Upper lobe of right lung (tissue), 1 donor: ENCODE results near the gene MGRN1. TPM values are rescaled to one million over a fixed set of nuclear protein-coding genes. Genes with fewer than 3 reads are reported as not detected.

Source experiments
- ATAC-seq: fragments of 200-7000 bp; cut with Tn5 transposase; one replicate; pipeline ENCODE4 v1.9.1; 2020; ENCODE audit warnings: mild to moderate bottlenecking, moderate library complexity
- DNase-seq: peaks from one replicate; pipeline ENCODE4 v3.0.0-alpha.2; 2020
- H3K27ac ChIP-seq: fragments of 200-600 bp; one replicate; pipeline ENCODE4 v1.8.0; 2022
- H3K27me3 ChIP-seq: fragments of 200-600 bp; one replicate; pipeline ENCODE4 v1.8.0; 2022; ENCODE audit warnings: mild to moderate bottlenecking
- H3K36me3 ChIP-seq: fragments of 200-600 bp; one replicate; pipeline ENCODE4 v1.8.0; 2022
- H3K4me1 ChIP-seq: fragments of 200-600 bp; one replicate; pipeline ENCODE4 v1.8.0; 2022
- H3K4me3 ChIP-seq: fragments of 200-600 bp; one replicate; pipeline ENCODE4 v1.8.0; 2022; ENCODE audit warnings: mild to moderate bottlenecking
- H3K9me3 ChIP-seq: fragments of 200-600 bp; one replicate; pipeline ENCODE4 v1.8.0; 2022
- CTCF ChIP-seq: fragments of 200-600 bp; IDR thresholded peaks from one replicate; pipeline ENCODE4 v1.8.0; 2022; ENCODE audit warnings: antibody characterized with exemption
- intact Hi-C: fragments of 100-400 bp; cut with DNase I; formaldehyde crosslinking; loops from one replicate; pipeline ENCODE4 v1.11.0; 2022
- total RNA-seq: library from RNA; stranded (reverse); fragmentation: NEBNext Ultra II Directional; extraction: Animal tissue kit (Norgen Biotek cat#: 25700); gene quantifications from one replicate; pipeline ENCODE4 v1.2.1, GENCODE V29; 2021
- donor health status: DM: no; HTN: yes; CAD: no; lungs with severe emphysema.

The MGRN1 gene
- total RNA-seq, 1 donor from 2014 or later = 81.3 TPM

GRCh38 chr16:4681471-4682083 lies 57.0 kb downstream of the MGRN1 start:
- no peak overlapping the region for H3K4me3 ChIP-seq
- H3K27ac ChIP-seq = peak overlapping the region; percentile 87
- ATAC-seq = no peak
- no peaks in the 10 kb centered on the region for H3K27me3 ChIP-seq
- intact Hi-C loops = no loop called here
- no peaks in the 10 kb centered on the region for H3K9me3 ChIP-seq
- DNase-seq = no peak
- H3K4me1 ChIP-seq = peaks cover 23% of the 10 kb centered on the region
- no peak for TF ChIP-seq CTCF
- H3K36me3 ChIP-seq = peaks cover 63% of the 10 kb centered on the region

GRCh38 chr16:4682084-4682591 lies 57.5 kb downstream of the MGRN1 start:
- no peak for ATAC-seq
- Histone ChIP-seq H3K9me3 (no peaks in the 10 kb centered on the region), H3K27ac (no peak overlapping the region), H3K36me3 (peaks cover 65% of the 10 kb centered on the region), H3K27me3 (no peaks in the 10 kb centered on the region), H3K4me1 (peaks cover 21% of the 10 kb centered on the region), H3K4me3 (no peak overlapping the region)
- no peak for TF ChIP-seq CTCF
- DNase-seq = peak; percentile 62
- intact Hi-C loops = no loop called here

- peak; percentile 55 for TF ChIP-seq CTCF
- H3K4me3 ChIP-seq = no peak overlapping the region
- peaks cover 21% of the 10 kb centered on the region for H3K4me1 ChIP-seq
- intact Hi-C loops = no loop called here
- DNase-seq (peak; percentile 88), ATAC-seq (peak; percentile 62)
- no peak overlapping the region for H3K27ac ChIP-seq
- H3K27me3 ChIP-seq = no peaks in the 10 kb centered on the region
- H3K9me3 ChIP-seq = no peaks in the 10 kb centered on the region
- peaks cover 68% of the 10 kb centered on the region for H3K36me3 ChIP-seq
Measured at GRCh38 chr16:4682616-4683254, 58.1 kb downstream of the MGRN1 start.

- H3K36me3 ChIP-seq = peaks cover 75% of the 10 kb centered on the region
- no peaks in the 10 kb centered on the region for H3K9me3 ChIP-seq
- no peak overlapping the region for H3K27ac ChIP-seq
- intact Hi-C loops = no loop called here
- TF ChIP-seq CTCF = no peak
- DNase-seq = no peak
- no peaks in the 10 kb centered on the region for H3K27me3 ChIP-seq
- no peak overlapping the region for H3K4me3 ChIP-seq
- peaks cover 21% of the 10 kb centered on the region for H3K4me1 ChIP-seq
- no peak for ATAC-seq
Measured at GRCh38 chr16:4683255-4684057, 58.8 kb downstream of the MGRN1 start.

- ATAC-seq (no peak), DNase-seq (peak; percentile 61)
- Histone ChIP-seq H3K4me3 (no peak overlapping the region), H3K27ac (no peak overlapping the region), H3K9me3 (no peaks in the 10 kb centered on the region), H3K4me1 (peaks cover 14% of the 10 kb centered on the region), H3K27me3 (no peaks in the 10 kb centered on the region), H3K36me3 (peaks cover 77% of the 10 kb centered on the region)
- no peak for TF ChIP-seq CTCF
- intact Hi-C loops = no loop called here
Measured at GRCh38 chr16:4684058-4684715, 59.6 kb downstream of the MGRN1 start.
